Neural progenitor cell (in vitro differentiated cells): ENCODE measurements around the gene C3orf52. TPM values are rescaled to one million over a fixed set of nuclear protein-coding genes. Genes with fewer than 3 reads are reported as not detected.

Experiments
- DNase-seq: peaks from one replicate; pipeline ENCODE4 v3.0.0-alpha.2; 2016; ENCODE audit warnings: low spot score
- H2AFZ ChIP-seq: fragments of 200-600 bp; sonication (generic); replicated peaks from 2 replicates; pipeline ENCODE4 v1.6.1; 2016; ENCODE audit warnings: antibody characterized with exemption
- H3F3A ChIP-seq: fragments of 200-600 bp; sonication (generic); 2 replicates; pipeline ENCODE4 v1.6.1; 2016; ENCODE audit warnings: antibody characterized with exemption, low read depth
- H3K27ac ChIP-seq: fragments of 200-600 bp; sonication (generic); 2 replicates; pipeline ENCODE4 v1.5.1; 2016; ENCODE audit warnings: mild to moderate bottlenecking
- H3K27me3 ChIP-seq: fragments of 200-600 bp; sonication (generic); 2 replicates; pipeline ENCODE4 v1.6.1; 2016; ENCODE audit warnings: mild to moderate bottlenecking, moderate library complexity
- H3K36me3 ChIP-seq: fragments of 200-600 bp; sonication (generic); 2 replicates; pipeline ENCODE4 v1.5.1; 2016
- H3K4me1 ChIP-seq: fragments of 200-600 bp; sonication (generic); 2 replicates; pipeline ENCODE4 v1.6.1; 2016; ENCODE audit warnings: mixed run types
- H3K4me2 ChIP-seq: fragments of 200-600 bp; sonication (generic); 2 replicates; pipeline ENCODE4 v1.6.1; 2016
- H3K4me3 ChIP-seq: fragments of 200-600 bp; sonication (generic); 2 replicates; pipeline ENCODE4 v1.5.1; 2016
- H3K79me2 ChIP-seq: fragments of 200-600 bp; sonication (generic); 2 replicates; pipeline ENCODE4 v1.6.1; 2016; ENCODE audit warnings: low read depth
- H3K9ac ChIP-seq: fragments of 200-600 bp; sonication (generic); 2 replicates; pipeline ENCODE4 v1.6.1; 2016
- H3K9me3 ChIP-seq: fragments of 200-600 bp; sonication (generic); 2 replicates; pipeline ENCODE4 v1.5.1; 2016; ENCODE audit warnings: low read depth
- H4K20me1 ChIP-seq: fragments of 200-600 bp; sonication (generic); 2 replicates; pipeline ENCODE4 v1.6.1; 2016; ENCODE audit warnings: low read depth
- H3K27ac Mint-ChIP-seq: 3 replicates; pipeline ENCODE4 v1.8.0; 2021; ENCODE audit warnings: mixed read lengths
- H3K27me3 Mint-ChIP-seq: 2 replicates; pipeline ENCODE4 v1.8.0; 2022; ENCODE audit warnings: low read depth, mild to moderate bottlenecking, inconsistent platforms, moderate library complexity, mixed read lengths; ENCODE audit not compliant: insufficient read depth
- H3K36me3 Mint-ChIP-seq: 3 replicates; pipeline ENCODE4 v1.8.0; 2021; ENCODE audit warnings: mixed read lengths
- H3K4me1 Mint-ChIP-seq: 3 replicates; pipeline ENCODE4 v1.8.0; 2021; ENCODE audit warnings: mixed read lengths
- H3K4me3 Mint-ChIP-seq: 3 replicates; pipeline ENCODE4 v1.8.0; 2021; ENCODE audit warnings: mild to moderate bottlenecking, moderate library complexity, mixed read lengths
- H3K9me3 Mint-ChIP-seq: 3 replicates; pipeline ENCODE4 v1.8.0; 2020; ENCODE audit warnings: mixed read lengths
- EZH2 ChIP-seq: fragments of 200-600 bp; sonication (generic); IDR thresholded peaks from 2 replicates; pipeline ENCODE4 v1.6.1; 2017; ENCODE audit warnings: antibody characterized with exemption, mild to moderate bottlenecking, moderate library complexity
- EZH2phosphoT487 ChIP-seq: fragments of 200-600 bp; sonication (generic); IDR thresholded peaks from 2 replicates; pipeline ENCODE4 v1.6.1; 2017; ENCODE audit warnings: antibody characterized with exemption
- total RNA-seq: library from RNA; depleted of rRNA; stranded (reverse); fragments of >200 nt; gene quantifications from 2 replicates; pipeline ENCODE4 v1.2.3, GENCODE V29; 2015; ENCODE audit warnings: low replicate concordance
- TF ChIP-seq, protein P1 (sequence below): fragments of 200-600 bp; sonication (generic); IDR thresholded peaks from 2 replicates; pipeline ENCODE4 v1.5.1; 2017; ENCODE audit warnings: antibody characterized with exemption, mild to moderate bottlenecking

Gene C3orf52
- total RNA-seq, 1 donor from 2014 or later, result 4.9 TPM

DNA sequence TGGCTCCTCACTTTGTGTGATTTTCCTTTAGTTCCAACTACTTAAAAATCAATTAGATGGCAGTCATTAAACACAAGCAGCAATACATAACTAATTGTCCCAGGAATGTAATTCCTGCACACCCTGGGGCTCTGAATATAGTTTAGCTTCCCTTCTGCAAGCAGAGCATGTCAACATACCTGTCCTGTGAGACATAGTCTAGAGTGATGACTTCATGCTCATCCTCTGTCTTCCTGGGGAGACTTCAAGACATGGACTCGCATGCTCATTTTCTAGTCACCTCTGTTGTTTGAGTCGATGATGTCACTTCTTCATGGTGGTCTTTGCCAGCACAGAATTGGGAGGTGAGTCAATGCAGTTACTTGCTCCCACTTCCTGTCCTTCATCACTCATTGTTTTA lies 15.7 kb downstream of the C3orf52 start:
- Mint-ChIP-seq H3K27me3 (no peaks in the 10 kb centered on the region), H3K9me3 (no peaks in the 10 kb centered on the region), H3K27ac (no peak overlapping the region), H3K36me3 (no peaks in the 10 kb centered on the region), H3K4me3 (no peak overlapping the region), H3K4me1 (no peaks in the 10 kb centered on the region)
- Histone ChIP-seq H3K9me3 (no peaks in the 10 kb centered on the region), H4K20me1 (no peaks in the 10 kb centered on the region), H3K4me1 (no peaks in the 10 kb centered on the region), H3K4me2 (no peak overlapping the region), H3K79me2 (no peaks in the 10 kb centered on the region), H3F3A (no peaks in the 10 kb centered on the region), H3K36me3 (no peaks in the 10 kb centered on the region), H3K27me3 (no peaks in the 10 kb centered on the region), H2AFZ (no peak overlapping the region), H3K9ac (no peak overlapping the region), H3K27ac (no peak overlapping the region), H3K4me3 (no peak overlapping the region)
- TF ChIP-seq, protein P1, sequence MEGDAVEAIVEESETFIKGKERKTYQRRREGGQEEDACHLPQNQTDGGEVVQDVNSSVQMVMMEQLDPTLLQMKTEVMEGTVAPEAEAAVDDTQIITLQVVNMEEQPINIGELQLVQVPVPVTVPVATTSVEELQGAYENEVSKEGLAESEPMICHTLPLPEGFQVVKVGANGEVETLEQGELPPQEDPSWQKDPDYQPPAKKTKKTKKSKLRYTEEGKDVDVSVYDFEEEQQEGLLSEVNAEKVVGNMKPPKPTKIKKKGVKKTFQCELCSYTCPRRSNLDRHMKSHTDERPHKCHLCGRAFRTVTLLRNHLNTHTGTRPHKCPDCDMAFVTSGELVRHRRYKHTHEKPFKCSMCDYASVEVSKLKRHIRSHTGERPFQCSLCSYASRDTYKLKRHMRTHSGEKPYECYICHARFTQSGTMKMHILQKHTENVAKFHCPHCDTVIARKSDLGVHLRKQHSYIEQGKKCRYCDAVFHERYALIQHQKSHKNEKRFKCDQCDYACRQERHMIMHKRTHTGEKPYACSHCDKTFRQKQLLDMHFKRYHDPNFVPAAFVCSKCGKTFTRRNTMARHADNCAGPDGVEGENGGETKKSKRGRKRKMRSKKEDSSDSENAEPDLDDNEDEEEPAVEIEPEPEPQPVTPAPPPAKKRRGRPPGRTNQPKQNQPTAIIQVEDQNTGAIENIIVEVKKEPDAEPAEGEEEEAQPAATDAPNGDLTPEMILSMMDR, result no peak
- TF ChIP-seq EZH2 (no peak), EZH2phosphoT487 (no peak)
- DNase-seq, result no peak

- no peak for DNase-seq
- no peaks in the 10 kb centered on the region for H3K4me1 ChIP-seq
- Mint-ChIP-seq H3K36me3 (no peaks in the 10 kb centered on the region), H3K27me3 (no peaks in the 10 kb centered on the region), H3K27ac (no peak overlapping the region), H3K4me3 (no peak overlapping the region), H3K4me1 (peaks cover 11% of the 10 kb centered on the region), H3K9me3 (no peaks in the 10 kb centered on the region)
- TF ChIP-seq, protein P1, result no peak
- TF ChIP-seq EZH2 (no peak), EZH2phosphoT487 (no peak)
- no peaks in the 10 kb centered on the region for H3F3A ChIP-seq
- H3K36me3 ChIP-seq, result no peaks in the 10 kb centered on the region
- no peak overlapping the region for H3K9ac ChIP-seq
- no peak overlapping the region for H3K4me2 ChIP-seq
- no peaks in the 10 kb centered on the region for H3K9me3 ChIP-seq
- no peak overlapping the region for H3K4me3 ChIP-seq
- no peaks in the 10 kb centered on the region for H4K20me1 ChIP-seq
- no peaks in the 10 kb centered on the region for H3K27me3 ChIP-seq
- no peak overlapping the region for H2AFZ ChIP-seq
- no peak overlapping the region for H3K27ac ChIP-seq
- no peaks in the 10 kb centered on the region for H3K79me2 ChIP-seq
Observed at GRCh38 chr3:112104774-112105173, 18.6 kb downstream of the C3orf52 start.

- H4K20me1 ChIP-seq, result no peaks in the 10 kb centered on the region
- no peak for DNase-seq
- H3K27me3 ChIP-seq, result no peaks in the 10 kb centered on the region
- Mint-ChIP-seq H3K4me1 (peaks cover 11% of the 10 kb centered on the region), H3K27me3 (peaks cover 6% of the 10 kb centered on the region), H3K4me3 (no peak overlapping the region), H3K9me3 (no peaks in the 10 kb centered on the region), H3K36me3 (no peaks in the 10 kb centered on the region), H3K27ac (no peak overlapping the region)
- no peak overlapping the region for H3K27ac ChIP-seq
- H3K4me2 ChIP-seq, result no peak overlapping the region
- H2AFZ ChIP-seq, result no peak overlapping the region
- no peak overlapping the region for H3K4me3 ChIP-seq
- no peaks in the 10 kb centered on the region for H3F3A ChIP-seq
- H3K9ac ChIP-seq, result no peak overlapping the region
- no peaks in the 10 kb centered on the region for H3K9me3 ChIP-seq
- H3K4me1 ChIP-seq, result no peaks in the 10 kb centered on the region
- TF ChIP-seq EZH2phosphoT487 (no peak), EZH2 (no peak)
- TF ChIP-seq, protein P1, result no peak
- H3K36me3 ChIP-seq, result no peaks in the 10 kb centered on the region
- no peaks in the 10 kb centered on the region for H3K79me2 ChIP-seq
Observed at GRCh38 chr3:112109322-112109721, 23.1 kb downstream of the C3orf52 start.
